MCF 10A (cell line): ENCODE data around the gene OBSCN. TPM values are rescaled to one million over a fixed set of nuclear protein-coding genes. Genes with fewer than 3 reads are reported as not detected.

Source experiments
- BruUV-seq: library from RNA; stranded (reverse); fragments of 400-500 nt; replicated peaks from 2 replicates; lab custom pipeline; 2021; lab: Mats Ljungman, UMichigan
- CTCF ChIA-PET: fragments of 300-600 bp; sonication (Branson Sonifier 250); formaldehyde crosslinking; extraction: SDS; loops from one replicate; lab custom pipeline; 2021; ENCODE audit warnings: antibody characterized with exemption, inconsistent platforms; lab: Yijun Ruan, JAX
- POLR2A ChIA-PET: fragments of 300-600, 350-650 bp; sonication (Branson Sonifier 250); formaldehyde crosslinking; extraction: SDS; loops from one replicate; lab custom pipeline; 2020; ENCODE audit warnings: antibody characterized with exemption, inconsistent platforms; lab: Yijun Ruan, JAX
- DNase-seq: peaks from one replicate; pipeline ENCODE4 v3.0.0-alpha.2; 2018; ENCODE audit not compliant: unreplicated experiment
- H3K27ac Mint-ChIP-seq: one replicate; pipeline ENCODE4 v1.8.0; 2022; ENCODE audit warnings: mild to moderate bottlenecking, low read depth, mixed read lengths; ENCODE audit not compliant: unreplicated experiment
- H3K27me3 Mint-ChIP-seq: one replicate; pipeline ENCODE4 v1.8.0; 2022; ENCODE audit warnings: mixed read lengths; ENCODE audit not compliant: insufficient read depth, unreplicated experiment
- H3K36me3 Mint-ChIP-seq: one replicate; pipeline ENCODE4 v1.8.0; 2022; ENCODE audit warnings: mild to moderate bottlenecking, moderate library complexity, mixed read lengths; ENCODE audit not compliant: insufficient read depth, unreplicated experiment
- H3K4me1 Mint-ChIP-seq: one replicate; pipeline ENCODE4 v1.8.0; 2022; ENCODE audit warnings: mixed read lengths; ENCODE audit not compliant: insufficient read depth, unreplicated experiment
- H3K4me3 Mint-ChIP-seq: one replicate; pipeline ENCODE4 v1.8.0; 2022; ENCODE audit warnings: mild to moderate bottlenecking, moderate library complexity, mixed read lengths; ENCODE audit not compliant: unreplicated experiment
- H3K9me3 Mint-ChIP-seq: one replicate; pipeline ENCODE4 v1.8.0; 2022; ENCODE audit warnings: mixed read lengths; ENCODE audit not compliant: unreplicated experiment
- CTCF ChIP-seq: fragments of 200-600 bp; IDR thresholded peaks from one replicate; pipeline ENCODE4 v1.8.0; 2022; ENCODE audit warnings: antibody characterized with exemption, mild to moderate bottlenecking; ENCODE audit not compliant: unreplicated experiment
- intact Hi-C: fragments of 100-400 bp; cut with micrococcal nuclease; formaldehyde crosslinking; loops from 2 replicates; pipeline ENCODE4 v1.14.1; 2022
- total RNA-seq: library from RNA; stranded (reverse); gene quantifications from 2 replicates; pipeline ENCODE4 v1.2.3, GENCODE V29; 2022

OBSCN gene
- total RNA-seq, 1 experiment from 2014 or later = 22.6 TPM

GRCh38 chr1:228359613-228360532 is 152.0 kb downstream of the OBSCN start:
- TF ChIP-seq CTCF = no peak
- H3K4me3 Mint-ChIP-seq = no peak overlapping the region
- H3K36me3 Mint-ChIP-seq = peaks cover 4% of the 10 kb centered on the region
- H3K4me1 Mint-ChIP-seq = no peaks in the 10 kb centered on the region
- CTCF ChIA-PET = interaction anchor here (0.6 kb wide), 1 partner anchor 140 kb away, joined by 3 read pairs; no protein-coding TSS in a partner anchor
- no peaks in the 10 kb centered on the region for H3K9me3 Mint-ChIP-seq
- no TSS peak for BruUV-seq
- POLR2A ChIA-PET = no interaction called here
- intact Hi-C loops = no loop called here
- no peak overlapping the region for H3K27ac Mint-ChIP-seq
- H3K27me3 Mint-ChIP-seq = no peaks in the 10 kb centered on the region
- DNase-seq = no peak

GRCh38 chr1:228360533-228361313 is 152.9 kb downstream of the OBSCN start:
- H3K27me3 Mint-ChIP-seq = no peaks in the 10 kb centered on the region
- H3K4me3 Mint-ChIP-seq = no peak overlapping the region
- no peaks in the 10 kb centered on the region for H3K9me3 Mint-ChIP-seq
- H3K36me3 Mint-ChIP-seq = peaks cover 7% of the 10 kb centered on the region
- H3K4me1 Mint-ChIP-seq = no peaks in the 10 kb centered on the region
- no peak for DNase-seq
- H3K27ac Mint-ChIP-seq = no peak overlapping the region
- ChIA-PET CTCF (interaction anchor here (0.6 kb wide), 2 partner anchors 65 to 140 kb away, joined by 3 read pairs; no protein-coding TSS in a partner anchor), POLR2A (no interaction called here)
- intact Hi-C loops = no loop called here
- BruUV-seq = no TSS peak
- TF ChIP-seq CTCF = no peak

- BruUV-seq = no TSS peak
- H3K4me1 Mint-ChIP-seq = no peaks in the 10 kb centered on the region
- ChIA-PET POLR2A (no interaction called here), CTCF (interaction anchor here (0.6 kb wide), 1 partner anchor 65 kb away, joined by 3 read pairs; no protein-coding TSS in a partner anchor)
- intact Hi-C loops = no loop called here
- DNase-seq = no peak
- H3K36me3 Mint-ChIP-seq = peaks cover 7% of the 10 kb centered on the region
- no peaks in the 10 kb centered on the region for H3K27me3 Mint-ChIP-seq
- H3K9me3 Mint-ChIP-seq = no peaks in the 10 kb centered on the region
- no peak overlapping the region for H3K4me3 Mint-ChIP-seq
- H3K27ac Mint-ChIP-seq = no peak overlapping the region
- TF ChIP-seq CTCF = no peak
Observed at GRCh38 chr1:228361314-228362140, 153.7 kb downstream of the OBSCN start.
